D721Med (cell line): ENCODE data around the gene EPN2.

Experiments
- DNase-seq: peaks from one replicate; pipeline ENCODE4 v3.0.0; 2011; ENCODE audit warnings: low spot score; ENCODE audit not compliant: insufficient read length
- FAIRE-seq: peaks from 2 replicates; lab custom pipeline; 2011; peaks lifted over from hg19 to GRCh38; lab: Jason Lieb, UNC
- TF ChIP-seq, protein P1 (sequence below): IDR thresholded peaks from 2 replicates; pipeline ENCODE4 v1.5.1; 2012; ENCODE audit warnings: mild to moderate bottlenecking, control low read depth; ENCODE audit not compliant: insufficient read depth; ENCODE audit errors: missing control alignments

Gene EPN2

DNA sequence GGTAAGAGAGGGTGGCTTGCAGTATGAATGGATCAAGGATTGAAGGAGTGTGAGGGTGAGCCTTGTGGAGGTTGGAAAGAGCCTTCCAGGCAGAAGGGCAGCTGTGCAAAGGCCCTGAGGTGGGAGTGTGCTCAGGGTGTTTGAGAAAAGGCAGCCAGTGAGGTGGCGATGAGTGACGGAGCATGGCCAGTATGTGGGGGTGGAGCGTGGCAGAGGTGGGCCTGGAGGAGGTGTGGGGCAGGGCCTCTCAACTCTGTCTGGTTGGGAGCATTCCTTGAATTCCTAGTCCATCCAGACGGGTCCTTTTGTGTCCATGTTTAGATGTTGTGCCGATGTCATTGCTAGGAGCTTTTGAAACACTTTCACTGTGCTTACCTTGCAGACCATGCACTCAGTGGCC is 51.3 kb downstream of the EPN2 start:
- no peak for FAIRE-seq
- TF ChIP-seq, protein P1, sequence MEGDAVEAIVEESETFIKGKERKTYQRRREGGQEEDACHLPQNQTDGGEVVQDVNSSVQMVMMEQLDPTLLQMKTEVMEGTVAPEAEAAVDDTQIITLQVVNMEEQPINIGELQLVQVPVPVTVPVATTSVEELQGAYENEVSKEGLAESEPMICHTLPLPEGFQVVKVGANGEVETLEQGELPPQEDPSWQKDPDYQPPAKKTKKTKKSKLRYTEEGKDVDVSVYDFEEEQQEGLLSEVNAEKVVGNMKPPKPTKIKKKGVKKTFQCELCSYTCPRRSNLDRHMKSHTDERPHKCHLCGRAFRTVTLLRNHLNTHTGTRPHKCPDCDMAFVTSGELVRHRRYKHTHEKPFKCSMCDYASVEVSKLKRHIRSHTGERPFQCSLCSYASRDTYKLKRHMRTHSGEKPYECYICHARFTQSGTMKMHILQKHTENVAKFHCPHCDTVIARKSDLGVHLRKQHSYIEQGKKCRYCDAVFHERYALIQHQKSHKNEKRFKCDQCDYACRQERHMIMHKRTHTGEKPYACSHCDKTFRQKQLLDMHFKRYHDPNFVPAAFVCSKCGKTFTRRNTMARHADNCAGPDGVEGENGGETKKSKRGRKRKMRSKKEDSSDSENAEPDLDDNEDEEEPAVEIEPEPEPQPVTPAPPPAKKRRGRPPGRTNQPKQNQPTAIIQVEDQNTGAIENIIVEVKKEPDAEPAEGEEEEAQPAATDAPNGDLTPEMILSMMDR = no peak

GRCh38 chr17:19290066-19290705 is 53.0 kb downstream of the EPN2 start:
- TF ChIP-seq, protein P1 = no peak
- FAIRE-seq (no peak), DNase-seq (no peak)

More for the DNA sequence above, 51.3 kb downstream of the EPN2 start:
- no peak for DNase-seq

- FAIRE-seq (no peak), DNase-seq (no peak)
- TF ChIP-seq, protein P1 = no peak
Observed at GRCh38 chr17:19291646-19292376, 54.6 kb downstream of the EPN2 start.

DNA sequence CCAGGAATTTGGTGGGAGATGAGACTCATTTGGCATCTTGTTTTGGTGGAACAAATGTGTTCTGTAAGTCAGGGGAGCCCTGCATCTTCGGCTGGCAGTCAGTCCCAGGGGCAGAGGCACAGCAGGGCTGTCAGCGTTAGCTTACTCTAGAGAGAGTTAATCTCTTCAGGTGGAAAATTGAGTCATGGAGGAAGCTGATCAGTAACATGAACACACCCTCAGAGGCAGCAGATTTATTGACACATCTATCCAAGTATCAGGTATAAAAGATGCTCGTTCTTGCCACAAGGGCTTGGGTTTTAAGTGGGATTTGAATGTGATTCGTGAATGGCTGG is 55.2 kb downstream of the EPN2 start:
- FAIRE-seq (no peak), DNase-seq (no peak)

DNA sequence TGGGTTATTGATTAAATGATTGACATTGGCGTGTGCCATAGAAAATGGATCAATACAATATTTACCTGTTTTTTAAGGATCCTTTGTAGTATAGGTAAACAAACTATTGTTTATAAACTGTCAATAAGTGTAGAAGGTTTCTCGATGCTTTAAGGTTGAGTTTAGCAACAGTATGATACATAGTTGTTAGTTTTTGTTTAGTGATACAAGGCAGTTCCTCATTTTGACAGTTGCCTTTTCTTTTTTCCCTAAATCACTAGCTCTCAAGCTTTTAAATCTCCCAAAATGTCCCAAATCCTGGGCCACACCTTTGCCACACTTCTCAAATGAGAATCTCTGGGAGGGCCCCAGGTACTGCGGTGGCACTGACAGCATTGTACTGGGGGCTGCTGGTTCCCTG is 57.3 kb downstream of the EPN2 start:
- FAIRE-seq (no peak), DNase-seq (no peak)
- TF ChIP-seq, protein P1 = no peak

More for the DNA sequence above, 55.2 kb downstream of the EPN2 start:
- TF ChIP-seq, protein P1 = no peak

GRCh38 chr17:19295473-19296135 is 58.4 kb downstream of the EPN2 start:
- DNase-seq = no peak
- TF ChIP-seq, protein P1 = no peak
- FAIRE-seq = no peak
